Right hindlimb (tissue), 1 donor: ENCODE data around the gene JAK1.

Experiments used
- DNase-seq: peaks from one replicate; pipeline ENCODE4 v3.0.0-alpha.2; 2018

JAK1 gene

GRCh38 chr1:64856553-64856952 lies 109.8 kb downstream of the JAK1 start:
- no peak for DNase-seq

DNA sequence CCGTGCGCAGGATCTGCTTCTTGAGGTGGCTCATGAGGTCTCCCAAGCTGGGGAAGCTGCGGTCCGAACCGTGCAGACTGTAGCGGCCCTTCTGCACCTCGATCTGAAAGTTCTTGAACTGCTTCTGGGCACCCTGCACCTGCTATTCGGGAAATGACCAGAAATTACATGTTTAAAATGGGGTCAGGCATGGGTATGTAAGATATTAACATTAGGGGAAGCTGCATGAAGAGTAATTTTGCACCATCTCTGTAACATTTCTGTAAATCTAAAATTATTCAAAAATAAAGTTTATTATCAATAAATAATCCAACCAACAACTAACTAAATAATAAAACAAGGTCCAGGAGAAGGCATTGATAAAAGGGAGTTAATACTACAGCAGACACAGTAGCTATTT lies 110.8 kb downstream of the JAK1 start:
- DNase-seq, result no peak

GRCh38 chr1:64854674-64855073 lies 111.7 kb downstream of the JAK1 start:
- no peak for DNase-seq

- DNase-seq, result no peak
Measured at GRCh38 chr1:64851664-64852063, 114.7 kb downstream of the JAK1 start.

- DNase-seq, result no peak
Measured at GRCh38 chr1:64850846-64851245, 115.5 kb downstream of the JAK1 start.

DNA sequence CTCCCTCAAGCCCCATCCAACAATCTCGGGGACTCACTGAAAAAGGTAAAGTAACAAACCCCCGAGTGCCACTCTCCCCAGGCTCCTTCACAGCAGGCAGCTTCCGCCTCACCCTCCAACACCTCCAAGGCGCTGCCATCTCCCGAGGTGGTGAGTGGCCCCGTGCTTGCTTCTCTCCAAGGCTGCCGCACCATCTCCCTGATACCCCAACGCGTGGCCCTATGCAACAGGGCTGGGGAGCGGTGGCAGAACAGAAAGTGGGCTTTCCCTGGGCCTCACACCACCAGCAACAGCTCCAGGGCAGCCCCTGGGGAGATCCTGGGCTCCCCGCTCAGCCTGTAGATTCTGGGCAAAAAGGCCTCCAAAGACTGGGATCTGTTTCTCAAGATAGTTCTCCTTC lies 116.4 kb downstream of the JAK1 start:
- DNase-seq, result no peak

DNA sequence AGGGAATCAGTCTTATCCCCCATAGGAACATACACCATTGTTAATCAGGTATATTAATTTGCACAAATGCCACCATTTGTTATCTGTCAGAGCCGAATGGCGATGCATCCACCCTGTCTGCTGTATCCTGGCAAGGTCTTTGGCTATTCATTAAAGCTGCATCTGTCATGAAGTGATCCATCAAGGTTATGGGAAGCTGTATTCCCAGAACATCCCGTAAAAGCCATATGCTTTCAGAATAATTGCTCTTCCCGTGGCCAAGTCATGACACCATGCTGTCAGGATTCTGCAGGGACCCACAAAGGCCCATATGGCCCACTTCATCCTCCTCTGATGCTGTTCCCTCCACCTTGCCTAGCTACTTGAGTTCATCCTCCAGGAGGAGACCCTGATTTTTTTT lies 117.5 kb downstream of the JAK1 start:
- no peak for DNase-seq

GRCh38 chr1:64848136-64848535 lies 118.2 kb downstream of the JAK1 start:
- DNase-seq, result no peak

DNA sequence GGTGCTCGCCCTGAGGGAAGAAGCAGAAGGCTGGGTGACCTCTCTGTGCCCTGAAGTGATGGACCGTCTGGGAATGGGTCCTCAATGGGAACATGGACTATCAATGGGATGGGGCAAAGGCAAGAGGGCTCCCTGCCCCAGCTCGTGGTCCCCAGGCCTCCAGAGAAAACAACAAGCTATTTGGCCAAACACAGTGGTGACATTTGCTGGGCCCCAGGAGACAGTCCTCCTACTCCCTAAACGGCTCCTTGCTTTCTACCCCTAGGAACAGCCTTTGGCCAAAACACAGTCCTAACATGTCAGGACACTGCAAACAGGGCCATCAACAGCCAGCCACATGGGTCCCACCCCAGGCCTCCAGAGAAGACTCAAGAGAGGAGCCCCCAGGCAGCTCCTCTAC lies 118.7 kb downstream of the JAK1 start:
- DNase-seq, result no peak

DNA sequence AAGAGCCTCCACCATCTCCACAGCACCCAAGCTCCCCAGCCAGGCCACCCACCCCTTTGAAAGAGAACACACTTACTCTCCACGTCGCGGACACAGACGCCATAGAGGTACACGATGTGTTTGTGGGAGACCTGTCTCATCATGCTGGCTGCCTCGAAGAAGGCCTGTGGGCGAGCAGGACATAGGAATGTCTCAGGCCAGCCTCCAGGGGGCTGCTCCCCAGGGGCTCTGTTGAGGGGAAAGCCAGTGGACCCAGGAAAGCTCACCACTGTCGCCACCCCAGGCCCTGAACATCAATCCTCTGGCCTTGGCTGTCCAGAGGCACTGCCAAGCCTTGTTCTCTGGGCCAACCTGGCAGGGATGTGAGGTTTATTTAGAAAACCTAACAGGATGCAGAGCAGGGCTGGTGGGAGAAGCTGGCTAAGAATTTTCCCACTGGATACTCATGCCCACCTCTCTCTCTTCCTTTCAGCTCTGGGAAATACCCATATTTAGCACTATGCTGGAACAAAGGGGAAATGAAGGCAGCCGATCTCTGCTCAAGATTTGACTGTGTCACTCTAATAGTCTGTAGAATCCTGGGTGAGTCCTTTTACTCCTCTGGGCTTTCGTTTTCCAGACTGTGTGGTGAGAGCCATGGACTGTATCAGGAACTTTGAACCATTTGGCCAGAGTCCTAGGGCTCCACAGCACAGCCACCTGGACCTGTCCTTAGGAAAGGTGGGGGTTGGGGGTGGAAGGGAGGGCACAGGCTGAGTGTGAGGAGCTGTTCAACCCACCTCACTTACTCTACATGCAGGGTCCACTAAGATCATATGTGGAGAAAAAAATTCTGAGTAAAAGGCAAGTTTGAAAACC lies 119.5 kb downstream of the JAK1 start:
- no peak for DNase-seq

- no peak for DNase-seq
Measured at GRCh38 chr1:64845831-64846425, 120.4 kb downstream of the JAK1 start.

DNA sequence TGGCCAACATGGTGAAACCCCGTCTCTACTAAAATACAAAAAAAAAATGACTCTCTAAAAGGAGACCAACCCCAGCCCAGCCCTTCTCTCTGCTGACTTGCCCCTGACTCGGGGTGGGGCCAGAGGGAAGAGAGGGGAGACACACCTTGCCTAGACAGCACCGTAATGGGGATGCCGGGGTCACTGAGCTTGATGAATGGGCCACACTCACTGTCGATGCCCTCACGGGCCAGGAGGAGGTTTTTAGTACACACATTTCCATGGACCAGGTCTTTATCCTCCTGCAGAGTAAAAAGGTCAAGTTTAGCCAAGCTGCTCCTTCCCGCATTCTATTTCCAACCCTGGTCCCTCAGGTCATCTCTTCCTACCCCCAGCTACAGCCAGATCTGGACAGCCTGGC lies 121.7 kb downstream of the JAK1 start:
- DNase-seq, result no peak

DNA sequence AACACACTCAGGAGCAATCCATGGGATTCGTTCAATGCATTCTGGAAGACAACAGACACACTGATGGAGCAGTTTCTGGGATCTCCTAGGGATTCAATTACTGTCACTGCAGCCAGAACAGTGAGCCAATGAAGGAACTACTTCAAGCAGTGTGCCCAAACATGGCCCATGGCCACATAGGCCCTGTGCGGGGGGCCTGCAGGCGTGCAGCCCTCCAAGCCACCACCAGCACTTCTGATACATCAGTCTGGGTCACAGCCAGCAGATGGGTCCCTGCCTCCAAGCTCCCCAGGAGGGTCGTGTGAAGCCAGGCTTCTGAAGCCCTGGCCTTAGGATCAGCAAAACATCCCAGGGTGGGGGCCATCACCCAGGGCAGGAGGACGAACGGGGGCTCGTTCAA lies 122.2 kb downstream of the JAK1 start:
- no peak for DNase-seq

DNA sequence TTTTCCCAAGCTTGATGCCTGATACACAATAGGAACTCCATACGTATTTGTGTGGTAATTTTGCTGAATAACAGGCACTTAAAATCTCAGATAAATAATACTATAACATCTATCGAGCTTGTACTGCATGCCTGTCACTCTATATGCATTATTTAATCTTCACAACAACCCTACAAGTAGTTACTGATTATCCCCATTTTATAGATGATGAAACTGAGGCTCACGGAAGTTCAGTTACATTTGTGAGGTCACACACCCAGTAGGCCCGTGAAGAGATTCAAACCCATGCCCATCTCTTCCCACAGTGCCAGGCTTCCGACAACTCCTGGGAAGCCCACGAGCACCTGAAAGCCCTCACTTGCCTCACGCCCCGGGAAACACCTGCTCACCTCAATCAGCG lies 122.7 kb downstream of the JAK1 start:
- DNase-seq, result no peak

GRCh38 chr1:64842224-64842623 lies 124.1 kb downstream of the JAK1 start:
- DNase-seq, result no peak

- no peak for DNase-seq
Measured at GRCh38 chr1:64841330-64842065, 124.9 kb downstream of the JAK1 start.

- no peak for DNase-seq
Measured at GRCh38 chr1:64839732-64840405, 126.5 kb downstream of the JAK1 start.

DNA sequence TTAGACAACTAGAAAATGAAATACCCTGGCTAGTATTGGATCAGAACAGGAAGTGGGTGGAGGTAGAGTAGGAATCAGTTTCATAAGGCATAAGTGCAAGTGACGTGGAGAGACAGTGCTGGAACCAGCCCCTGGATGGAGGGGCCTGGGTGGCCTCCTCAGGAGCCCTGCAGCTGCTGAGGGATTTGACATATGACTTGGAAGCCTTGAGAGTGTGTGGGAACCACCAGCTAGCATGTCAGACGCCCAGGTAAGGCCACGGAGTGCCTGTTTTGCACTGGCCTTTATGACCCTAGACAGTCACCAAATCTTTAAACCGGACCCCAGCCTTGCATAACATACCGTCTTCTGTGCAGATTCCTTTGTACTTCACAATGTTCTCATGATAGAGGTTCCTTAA lies 127.1 kb downstream of the JAK1 start:
- DNase-seq, result no peak

GRCh38 chr1:64838486-64838885 lies 127.9 kb downstream of the JAK1 start:
- no peak for DNase-seq

DNA sequence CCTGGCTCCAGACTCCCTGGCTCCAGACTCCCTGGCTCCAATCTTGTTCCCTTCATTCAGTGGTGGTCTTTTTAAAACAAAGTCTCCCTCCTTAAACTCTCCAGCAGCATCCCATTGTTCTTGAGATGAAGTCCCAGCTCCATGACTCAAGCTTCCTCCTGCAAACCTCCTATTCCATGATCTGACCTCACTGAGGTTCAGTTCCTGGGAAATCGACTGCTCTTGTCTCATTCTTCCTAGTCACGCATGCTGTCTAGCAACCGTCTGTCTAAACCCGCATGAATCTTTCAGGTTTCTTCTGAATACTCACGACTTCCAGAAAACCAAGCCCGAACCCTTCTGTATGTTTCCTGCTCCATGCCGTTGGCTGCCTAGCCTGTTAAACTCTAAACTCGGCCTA lies 129.5 kb downstream of the JAK1 start:
- no peak for DNase-seq

DNA sequence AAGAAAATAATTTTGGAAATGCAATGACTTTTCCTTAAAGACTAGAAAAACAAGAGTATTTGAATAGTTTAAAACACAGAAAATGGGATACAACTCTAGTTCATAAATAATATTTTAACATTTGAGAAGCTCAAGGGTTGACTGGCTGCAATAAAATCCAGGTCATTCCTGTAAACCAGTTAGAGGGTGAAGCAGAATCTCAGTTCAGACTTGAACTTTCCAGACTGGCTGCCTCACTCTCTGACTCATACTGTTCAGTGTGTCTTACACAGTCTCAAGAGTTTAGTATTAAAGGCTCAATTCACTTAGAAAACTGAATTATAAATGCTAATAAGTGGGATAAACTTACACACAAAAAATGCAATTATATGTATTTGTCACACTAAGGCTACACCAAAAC lies 131.6 kb downstream of the JAK1 start:
- no peak for DNase-seq

DNA sequence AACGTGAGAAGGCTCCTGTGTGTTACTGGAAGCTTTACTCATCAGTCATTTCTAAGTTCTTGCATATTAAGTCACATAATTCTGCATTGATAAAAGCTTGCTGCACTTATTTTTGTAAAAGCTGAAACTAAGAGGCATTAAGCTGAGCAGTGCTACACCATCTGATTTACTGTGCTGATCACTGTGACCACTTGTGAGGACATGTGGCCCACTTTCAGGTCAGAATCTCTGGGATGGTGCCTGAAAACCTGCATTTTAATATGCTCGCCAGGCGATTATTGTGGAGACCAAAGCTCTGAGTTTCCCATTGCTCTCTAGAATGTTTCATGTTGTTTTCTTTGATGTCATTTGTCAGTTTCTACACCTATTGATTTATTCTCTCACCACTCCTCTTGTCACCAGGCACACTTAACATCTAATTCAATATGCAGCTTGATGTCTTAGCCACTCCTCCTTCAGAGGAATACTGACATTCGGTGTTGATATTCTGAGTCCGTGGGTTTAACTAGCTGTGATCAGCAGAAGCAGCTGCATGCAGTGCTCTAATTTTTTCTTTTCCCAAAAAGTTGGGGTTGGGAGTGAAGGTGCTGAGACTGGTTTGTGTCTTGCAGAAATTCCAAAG lies 136.2 kb downstream of the JAK1 start:
- no peak for DNase-seq
